ENCODE measurements around the gene DHRS2.

DNA sequence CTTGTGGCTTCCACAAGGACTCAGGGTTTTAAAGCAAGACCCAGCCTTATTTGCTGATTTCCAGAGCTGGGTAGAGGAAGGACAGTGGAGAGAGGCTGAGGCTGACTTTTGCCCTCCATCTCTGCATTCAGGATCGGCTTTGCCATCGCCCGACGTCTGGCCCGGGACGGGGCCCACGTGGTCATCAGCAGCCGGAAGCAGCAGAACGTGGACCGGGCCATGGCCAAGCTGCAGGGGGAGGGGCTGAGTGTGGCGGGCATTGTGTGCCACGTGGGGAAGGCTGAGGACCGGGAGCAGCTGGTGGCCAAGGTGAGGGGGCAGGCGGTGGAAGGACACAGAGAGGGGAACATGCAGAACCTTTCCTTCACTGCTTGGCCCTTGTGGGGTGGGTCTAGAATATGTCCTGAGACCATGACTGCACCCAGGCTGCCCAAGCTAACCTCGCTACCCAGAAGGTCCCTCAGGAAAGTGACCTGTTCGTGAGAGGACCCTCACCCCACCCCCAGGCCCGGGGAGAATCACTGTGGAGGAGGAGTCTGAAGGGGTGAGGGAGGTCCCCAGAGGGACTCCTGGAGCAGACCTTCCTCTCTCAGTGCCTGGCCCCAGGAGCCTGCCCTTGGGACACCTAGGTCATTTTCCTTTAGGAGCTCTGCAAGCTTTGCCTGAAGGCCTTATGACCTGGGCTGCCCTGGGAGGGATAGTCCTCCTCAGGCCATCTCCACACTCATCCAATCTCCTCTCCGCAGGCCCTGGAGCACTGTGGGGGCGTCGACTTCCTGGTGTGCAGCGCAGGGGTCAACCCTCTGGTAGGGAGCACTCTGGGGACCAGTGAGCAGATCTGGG, 3.1 kb downstream of the DHRS2 start:
- TF ChIP-seq, protein P1, sequence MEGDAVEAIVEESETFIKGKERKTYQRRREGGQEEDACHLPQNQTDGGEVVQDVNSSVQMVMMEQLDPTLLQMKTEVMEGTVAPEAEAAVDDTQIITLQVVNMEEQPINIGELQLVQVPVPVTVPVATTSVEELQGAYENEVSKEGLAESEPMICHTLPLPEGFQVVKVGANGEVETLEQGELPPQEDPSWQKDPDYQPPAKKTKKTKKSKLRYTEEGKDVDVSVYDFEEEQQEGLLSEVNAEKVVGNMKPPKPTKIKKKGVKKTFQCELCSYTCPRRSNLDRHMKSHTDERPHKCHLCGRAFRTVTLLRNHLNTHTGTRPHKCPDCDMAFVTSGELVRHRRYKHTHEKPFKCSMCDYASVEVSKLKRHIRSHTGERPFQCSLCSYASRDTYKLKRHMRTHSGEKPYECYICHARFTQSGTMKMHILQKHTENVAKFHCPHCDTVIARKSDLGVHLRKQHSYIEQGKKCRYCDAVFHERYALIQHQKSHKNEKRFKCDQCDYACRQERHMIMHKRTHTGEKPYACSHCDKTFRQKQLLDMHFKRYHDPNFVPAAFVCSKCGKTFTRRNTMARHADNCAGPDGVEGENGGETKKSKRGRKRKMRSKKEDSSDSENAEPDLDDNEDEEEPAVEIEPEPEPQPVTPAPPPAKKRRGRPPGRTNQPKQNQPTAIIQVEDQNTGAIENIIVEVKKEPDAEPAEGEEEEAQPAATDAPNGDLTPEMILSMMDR (IDR thresholded peaks at IDR 0.05): no peak
- no peak for TF ChIP-seq POLR2A (IDR thresholded peaks at IDR 0.05)
